Astrocyte (in vitro differentiated cells and primary cell): ENCODE results near the gene DYSF.

Source experiments
- CTCF ChIP-seq: IDR thresholded peaks from 2 replicates; pipeline ENCODE4 v1.5.1; 2011; ENCODE audit warnings: low read depth, mild to moderate bottlenecking, inconsistent platforms, low read length, moderate library complexity; ENCODE audit not compliant: insufficient read depth
- EZH2 ChIP-seq: IDR thresholded peaks from 2 replicates; pipeline ENCODE4 v1.6.1; 2012; ENCODE audit warnings: mild to moderate bottlenecking, low read length, inconsistent platforms; ENCODE audit not compliant: insufficient read depth

GRCh38 chr2:71455011-71455740 is 1.8 kb downstream of the DYSF start:
- TF ChIP-seq CTCF = no peak
- TF ChIP-seq EZH2 = no peak
